Fibroblast of gingiva (primary cell): ENCODE results near the gene CCN6.

Experiments used
- DNase-seq: peaks from one replicate; pipeline ENCODE4 v3.0.0-alpha.2; 2011; ENCODE audit warnings: low read depth

The CCN6 gene

DNA sequence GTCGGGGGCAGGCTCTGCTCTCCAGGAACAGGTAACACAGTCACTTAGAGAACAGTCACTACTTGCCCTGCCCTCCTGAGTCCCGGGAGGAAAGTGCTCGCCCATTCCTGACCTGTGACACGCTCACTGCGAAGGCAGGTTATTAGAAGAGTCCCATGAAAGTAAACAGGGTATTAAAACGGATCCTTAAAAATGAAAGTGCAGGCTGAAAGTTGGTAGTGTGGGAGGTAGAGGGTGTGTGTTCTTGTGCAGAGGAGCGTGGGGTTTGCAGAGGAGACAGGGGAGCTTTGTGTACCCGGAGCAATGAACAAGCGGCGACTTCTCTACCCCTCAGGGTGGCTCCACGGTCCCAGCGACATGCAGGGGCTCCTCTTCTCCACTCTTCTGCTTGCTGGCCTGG, at the start of gene CCN6:
Gene CCN6, plus strand, starts transcription at position 104 of the 400 bp plus-strand sequence. Its CDS starts 254 bp downstream, at position 358.
- no peak for DNase-seq

GRCh38 chr6:112004201-112005012, 49.5 kb upstream of the CCN6 start:
- DNase-seq = peak; percentile 69

GRCh38 chr6:112005013-112005371, 48.9 kb upstream of the CCN6 start:
- DNase-seq = no peak

- no peak for DNase-seq
Measured at GRCh38 chr6:112007254-112007653, 46.6 kb upstream of the CCN6 start.

DNA sequence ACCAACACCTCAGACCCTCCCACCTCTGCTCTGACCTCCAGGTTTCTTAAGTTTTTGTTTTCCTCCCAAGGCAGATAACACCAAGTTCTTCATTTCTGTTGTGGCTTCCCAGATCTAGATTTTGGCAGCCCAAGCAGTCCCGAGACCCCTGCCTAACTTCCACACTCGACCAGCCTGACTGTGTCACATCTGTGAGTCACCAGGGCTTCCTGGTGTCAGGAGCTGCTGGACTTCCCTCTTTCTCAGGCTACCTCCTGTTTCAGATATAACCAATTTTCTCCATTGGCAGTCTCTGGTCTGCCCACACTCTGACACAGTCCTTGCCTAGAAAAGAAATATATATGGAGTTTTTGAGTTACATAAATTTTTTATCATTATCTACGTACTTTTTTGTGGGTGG, 46.1 kb upstream of the CCN6 start:
- no peak for DNase-seq

DNA sequence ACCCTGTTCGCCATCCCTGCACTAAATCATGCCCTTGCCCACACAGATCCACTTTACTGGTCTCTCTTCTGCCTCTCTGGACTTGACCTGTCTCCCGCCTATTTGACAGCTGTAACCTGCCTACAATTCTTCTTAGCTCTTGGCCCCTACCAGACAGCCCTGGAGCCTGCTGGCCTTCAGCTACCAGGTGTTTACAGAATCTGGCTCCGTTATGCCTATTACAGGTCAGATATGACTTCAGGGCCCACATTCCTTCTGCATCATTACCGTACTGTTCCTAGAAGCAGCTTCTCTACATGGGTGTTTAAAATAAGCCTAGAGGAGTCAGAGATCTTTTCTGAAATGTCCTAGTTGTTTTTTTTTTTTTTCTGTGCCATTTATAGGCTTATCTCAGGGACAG, 45.4 kb upstream of the CCN6 start:
- DNase-seq = no peak

GRCh38 chr6:112010328-112010727, 43.6 kb upstream of the CCN6 start:
- DNase-seq = no peak

- no peak for DNase-seq
Measured at GRCh38 chr6:112013051-112013450, 40.9 kb upstream of the CCN6 start.

DNA sequence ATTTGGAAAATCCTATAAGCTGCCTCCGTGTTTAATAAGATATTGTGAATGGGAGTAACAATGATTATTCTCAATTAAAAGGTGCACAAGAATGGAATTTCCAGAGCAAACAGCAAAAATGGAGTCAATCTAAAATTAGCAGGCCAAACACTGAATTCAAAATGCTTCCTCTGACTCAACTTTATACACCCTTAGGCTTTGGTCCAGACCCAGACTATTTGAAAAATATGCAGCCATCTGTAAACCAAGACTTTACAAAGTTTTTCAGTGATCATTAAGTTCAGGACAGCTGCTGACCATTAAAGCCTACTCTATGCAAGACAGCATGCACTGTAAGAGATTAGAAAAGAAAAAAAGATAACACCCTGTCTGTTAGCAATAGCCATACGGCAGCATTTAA, 39.4 kb upstream of the CCN6 start:
- peak; percentile 76 for DNase-seq

- no peak for DNase-seq
Measured at GRCh38 chr6:112015725-112016124, 38.2 kb upstream of the CCN6 start.

DNA sequence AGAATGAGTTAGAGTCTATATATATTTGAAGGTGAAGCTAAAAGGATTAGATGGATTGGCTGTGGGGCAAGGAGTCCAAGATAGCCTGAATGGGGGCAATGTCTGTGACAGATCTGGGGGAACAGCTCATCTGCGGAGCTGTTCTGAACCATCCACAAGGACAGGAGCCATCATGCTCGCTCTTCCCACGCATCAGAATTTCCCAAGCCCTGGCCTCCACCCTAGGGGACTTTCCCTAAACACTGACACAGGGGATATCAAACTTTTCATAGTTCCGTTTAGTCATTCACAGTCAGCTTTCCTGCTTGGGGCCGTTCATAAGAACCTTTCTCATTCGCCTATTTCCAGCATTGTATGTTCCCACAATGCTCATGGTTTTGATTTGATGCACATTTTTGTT, 37.6 kb upstream of the CCN6 start:
- DNase-seq = peak; percentile 48

DNA sequence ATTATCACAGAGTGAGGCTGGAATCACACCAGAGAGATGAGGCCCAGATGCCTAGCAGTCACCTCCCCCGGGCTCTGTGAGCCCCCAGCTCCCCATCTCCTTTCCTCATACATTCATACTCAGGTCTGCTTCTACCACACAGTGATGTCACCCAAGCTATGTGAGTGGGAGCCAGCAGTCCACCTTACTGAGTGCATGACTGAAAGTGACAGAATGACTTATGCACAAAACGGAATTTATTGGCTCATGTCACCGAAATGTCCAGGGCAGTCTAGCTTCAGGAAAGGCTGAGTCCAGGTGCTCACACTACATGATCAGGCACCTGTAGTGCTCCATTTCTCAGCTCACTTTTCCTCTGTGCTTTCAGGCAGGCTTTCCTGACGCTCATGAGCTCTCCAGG, 36.7 kb upstream of the CCN6 start:
- no peak for DNase-seq

DNA sequence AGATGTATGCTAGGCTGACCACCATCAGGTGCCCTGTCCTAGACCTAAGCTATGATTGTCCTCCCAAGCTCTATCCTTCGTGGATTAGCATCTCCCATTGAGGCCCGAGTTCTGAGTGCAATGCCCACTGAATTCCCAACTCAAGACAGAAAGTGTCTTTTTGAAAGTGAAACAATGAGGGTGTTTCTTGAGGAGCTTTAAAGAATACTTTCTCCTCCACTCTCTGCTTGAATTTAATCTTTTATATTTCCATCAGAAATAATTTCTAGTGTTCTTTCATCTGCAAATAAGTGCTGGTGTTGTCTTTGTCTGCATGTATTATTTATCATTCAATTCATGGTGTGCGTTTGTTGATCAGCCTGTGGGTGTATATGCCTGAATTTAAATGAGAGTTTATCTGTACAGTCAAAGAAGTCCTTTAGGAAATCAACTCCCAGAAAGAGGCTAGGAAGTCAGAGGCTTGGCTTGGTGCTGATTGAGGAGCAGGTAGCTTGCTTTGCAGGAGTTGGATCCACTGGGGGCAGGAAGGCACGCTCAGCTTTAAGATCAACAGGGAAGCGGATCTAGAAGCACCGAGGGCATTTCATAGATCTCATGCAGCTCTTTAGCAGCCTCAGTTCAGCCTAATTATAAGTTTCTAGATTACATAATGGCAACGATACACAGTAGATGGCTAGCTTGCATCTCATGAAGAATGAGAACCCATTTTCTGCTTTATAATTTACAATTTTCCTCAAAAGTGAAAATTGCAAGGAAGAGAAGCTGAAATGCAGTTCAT, 36.0 kb upstream of the CCN6 start:
- no peak for DNase-seq

GRCh38 chr6:112018619-112019416, 35.1 kb upstream of the CCN6 start:
- peak; percentile 57 for DNase-seq

GRCh38 chr6:112019589-112019988, 34.3 kb upstream of the CCN6 start:
- DNase-seq = no peak

DNA sequence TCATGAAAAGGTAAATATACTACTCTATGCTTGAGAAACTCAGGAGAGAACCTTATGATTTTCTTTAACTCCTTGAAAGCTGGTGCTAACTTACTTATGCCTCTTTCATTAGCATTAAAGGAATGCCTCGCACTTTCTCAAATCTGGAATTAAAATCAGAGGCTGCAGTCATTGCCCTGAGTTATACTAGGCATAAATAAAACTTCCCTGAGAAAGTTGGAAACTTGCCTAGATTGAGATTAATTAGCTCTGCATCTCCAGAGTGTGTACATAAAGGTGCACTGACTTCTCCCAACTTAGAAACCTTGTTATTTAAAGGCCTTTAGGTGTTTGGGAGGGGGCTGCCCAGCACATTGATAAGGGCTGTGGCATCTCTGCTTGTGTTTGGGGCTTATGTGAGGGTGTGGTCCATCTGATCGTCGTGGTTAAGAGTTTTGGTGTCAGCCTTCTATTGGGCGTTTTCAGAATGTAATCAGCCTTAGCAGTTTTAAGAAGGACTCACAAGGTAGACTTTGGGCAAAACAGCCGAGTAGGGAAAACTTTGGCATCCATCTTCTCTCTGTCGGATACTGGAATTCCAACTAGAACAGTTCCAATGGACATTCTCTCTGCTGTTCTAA, 32.1 kb upstream of the CCN6 start:
- no peak for DNase-seq

- DNase-seq = no peak
Measured at GRCh38 chr6:112022749-112023148, 31.2 kb upstream of the CCN6 start.

DNA sequence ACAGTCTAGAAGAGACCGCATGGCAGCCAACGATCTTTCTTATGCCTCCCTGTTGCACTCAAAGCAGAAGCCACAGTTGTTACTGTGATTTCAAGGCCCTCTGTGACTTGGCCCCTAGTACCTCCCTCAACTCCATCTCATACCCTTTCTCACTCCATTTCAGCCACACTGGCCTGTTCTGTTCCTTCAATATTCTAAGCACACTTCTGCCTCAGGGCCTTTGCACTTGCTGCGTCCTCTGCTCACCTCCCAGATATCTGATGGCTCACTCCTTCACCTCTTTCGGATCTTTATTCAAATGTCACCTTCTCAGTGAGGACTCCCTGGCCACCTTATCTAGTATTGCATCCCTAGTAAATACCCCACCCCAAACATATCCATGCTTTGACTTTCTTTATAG, 29.4 kb upstream of the CCN6 start:
- DNase-seq = no peak

- DNase-seq = no peak
Measured at GRCh38 chr6:112026933-112027332, 27.0 kb upstream of the CCN6 start.

- DNase-seq = no peak
Measured at GRCh38 chr6:112027942-112028674, 25.8 kb upstream of the CCN6 start.

- peak; percentile 41 for DNase-seq
Measured at GRCh38 chr6:112029045-112029822, 24.7 kb upstream of the CCN6 start.
